ENCODE results near the gene CMTM6.

- TF ChIP-seq, protein P1, sequence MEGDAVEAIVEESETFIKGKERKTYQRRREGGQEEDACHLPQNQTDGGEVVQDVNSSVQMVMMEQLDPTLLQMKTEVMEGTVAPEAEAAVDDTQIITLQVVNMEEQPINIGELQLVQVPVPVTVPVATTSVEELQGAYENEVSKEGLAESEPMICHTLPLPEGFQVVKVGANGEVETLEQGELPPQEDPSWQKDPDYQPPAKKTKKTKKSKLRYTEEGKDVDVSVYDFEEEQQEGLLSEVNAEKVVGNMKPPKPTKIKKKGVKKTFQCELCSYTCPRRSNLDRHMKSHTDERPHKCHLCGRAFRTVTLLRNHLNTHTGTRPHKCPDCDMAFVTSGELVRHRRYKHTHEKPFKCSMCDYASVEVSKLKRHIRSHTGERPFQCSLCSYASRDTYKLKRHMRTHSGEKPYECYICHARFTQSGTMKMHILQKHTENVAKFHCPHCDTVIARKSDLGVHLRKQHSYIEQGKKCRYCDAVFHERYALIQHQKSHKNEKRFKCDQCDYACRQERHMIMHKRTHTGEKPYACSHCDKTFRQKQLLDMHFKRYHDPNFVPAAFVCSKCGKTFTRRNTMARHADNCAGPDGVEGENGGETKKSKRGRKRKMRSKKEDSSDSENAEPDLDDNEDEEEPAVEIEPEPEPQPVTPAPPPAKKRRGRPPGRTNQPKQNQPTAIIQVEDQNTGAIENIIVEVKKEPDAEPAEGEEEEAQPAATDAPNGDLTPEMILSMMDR (IDR thresholded peaks at IDR 0.05): no peak
- no peak for TF ChIP-seq EP300 (IDR thresholded peaks at IDR 0.05)
- TF ChIP-seq POLR2AphosphoS2 (conservative IDR thresholded peaks at IDR 0.05; ENCODE audit: low read length): no peak
- no peak for TF ChIP-seq CHD2 (IDR thresholded peaks at IDR 0.05; ENCODE audit: low read length, partially characterized antibody)
- TF ChIP-seq ZSCAN20 (CRISPR knock-in tag; IDR thresholded peaks at IDR 0.05): no peak
- no peak for TF ChIP-seq CEBPB (IDR thresholded peaks at IDR 0.05)
- TF ChIP-seq, protein P2, sequence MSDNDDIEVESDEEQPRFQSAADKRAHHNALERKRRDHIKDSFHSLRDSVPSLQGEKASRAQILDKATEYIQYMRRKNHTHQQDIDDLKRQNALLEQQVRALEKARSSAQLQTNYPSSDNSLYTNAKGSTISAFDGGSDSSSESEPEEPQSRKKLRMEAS (IDR thresholded peaks at IDR 0.05): no peak
- TF ChIP-seq, protein P3, sequence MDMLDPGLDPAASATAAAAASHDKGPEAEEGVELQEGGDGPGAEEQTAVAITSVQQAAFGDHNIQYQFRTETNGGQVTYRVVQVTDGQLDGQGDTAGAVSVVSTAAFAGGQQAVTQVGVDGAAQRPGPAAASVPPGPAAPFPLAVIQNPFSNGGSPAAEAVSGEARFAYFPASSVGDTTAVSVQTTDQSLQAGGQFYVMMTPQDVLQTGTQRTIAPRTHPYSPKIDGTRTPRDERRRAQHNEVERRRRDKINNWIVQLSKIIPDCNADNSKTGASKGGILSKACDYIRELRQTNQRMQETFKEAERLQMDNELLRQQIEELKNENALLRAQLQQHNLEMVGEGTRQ (IDR thresholded peaks at IDR 0.05): no peak
- no peak for TF ChIP-seq RAD21 (conservative IDR thresholded peaks at IDR 0.05 in 1 of 2, IDR thresholded peaks at IDR 0.05 in 1 of 2)
- TF ChIP-seq, protein P4, sequence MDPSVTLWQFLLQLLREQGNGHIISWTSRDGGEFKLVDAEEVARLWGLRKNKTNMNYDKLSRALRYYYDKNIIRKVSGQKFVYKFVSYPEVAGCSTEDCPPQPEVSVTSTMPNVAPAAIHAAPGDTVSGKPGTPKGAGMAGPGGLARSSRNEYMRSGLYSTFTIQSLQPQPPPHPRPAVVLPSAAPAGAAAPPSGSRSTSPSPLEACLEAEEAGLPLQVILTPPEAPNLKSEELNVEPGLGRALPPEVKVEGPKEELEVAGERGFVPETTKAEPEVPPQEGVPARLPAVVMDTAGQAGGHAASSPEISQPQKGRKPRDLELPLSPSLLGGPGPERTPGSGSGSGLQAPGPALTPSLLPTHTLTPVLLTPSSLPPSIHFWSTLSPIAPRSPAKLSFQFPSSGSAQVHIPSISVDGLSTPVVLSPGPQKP (IDR thresholded peaks at IDR 0.05; ENCODE audit: low read depth, low read length): no peak
- no peak for TF ChIP-seq BHLHE40 (IDR thresholded peaks at IDR 0.05; ENCODE audit: low read depth, low read length)
Measured at GRCh38 chr3:32448686-32449474, 53.8 kb downstream of the CMTM6 start.
